K562 (cell line): ENCODE measurements around the gene ERCC4. TPM values are rescaled to one million over a fixed set of nuclear protein-coding genes. Genes with fewer than 3 reads are reported as not detected.

Experiments used
- FOXM1 ChIP-seq, 2 experiments: fragments of 450-650 bp in 1 of 2; sonication (generic) in 1 of 2; formaldehyde crosslinking in 1 of 2; IDR thresholded peaks; 2 replicates each; pipeline versions ENCODE4 v1.6.1 to v1.9.0; 2017 to 2022; ENCODE audit warnings: low read depth in 2 of 2, mild to moderate bottlenecking in 2 of 2, missing genetic modification reagents in 1 of 2, moderate library complexity in 1 of 2
- MEF2A ChIP-seq: IDR thresholded peaks from 2 replicates; pipeline ENCODE4 v1.6.1; 2011; ENCODE audit warnings: low read depth, mild to moderate bottlenecking, low read length, moderate library complexity; ENCODE audit not compliant: control insufficient read depth
- ZBTB1 ChIP-seq: sonication (generic); formaldehyde crosslinking; IDR thresholded peaks from 2 replicates; pipeline ENCODE4 v1.8.1; 2023; ENCODE audit warnings: missing genetic modification reagents, low read depth, mild to moderate bottlenecking, borderline replicate concordance
- ZKSCAN3 ChIP-seq: fragments of 250-450 bp; sonication (Bioruptor Pico); IDR thresholded peaks from 2 replicates; pipeline ENCODE4 v1.4.0; 2020
- ZNF282 ChIP-seq: sonication (generic); formaldehyde crosslinking; IDR thresholded peaks from 2 replicates; pipeline ENCODE4 v1.8.1; 2023; ENCODE audit warnings: missing genetic modification reagents
- polyA plus RNA-seq, 8 experiments: library from polyadenylated mRNA; depleted of rRNA in 4 of 8; stranded (reverse) in 5 of 8; unstranded in 3 of 8; fragments of >200 nt; fragmentation: Nextera tagmentation in 2 of 8; fragmentation: Illumina TruSeq in 1 of 8; extraction: Ambion mirVana in 2 of 8; extraction: Trizol in 1 of 8; gene quantifications; 2 replicates each; pipeline versions ENCODE4 v1.2.1 to v1.2.3, GENCODE V29; 2011 to 2014; ENCODE audit warnings: inconsistent platforms in 1 of 8, missing spikeins in 1 of 8
- total RNA-seq, 7 experiments: library from RNA; depleted of rRNA in 6 of 7; stranded (reverse); fragments of >200 nt in 6 of 7; fragmentation: Illumina TruSeq in 2 of 7; extraction: Trizol in 2 of 7; gene quantifications; 2 replicates each; pipeline versions ENCODE4 v1.2.1 to v1.2.3, GENCODE V29; 2011 to 2021; ENCODE audit warnings: low replicate concordance in 1 of 7
- TF ChIP-seq, protein P1 (sequence below): fragments of 450-650 bp; formaldehyde crosslinking; IDR thresholded peaks from 2 replicates; pipeline ENCODE4 v1.4.0; 2022; ENCODE audit warnings: mild to moderate bottlenecking, moderate library complexity
- TF ChIP-seq, protein P2 (sequence below): fragments of 250-450 bp; sonication (Bioruptor Pico); IDR thresholded peaks from 2 replicates; pipeline ENCODE4 v1.4.0; 2020; ENCODE audit warnings: mild to moderate bottlenecking, moderate library complexity
- TF ChIP-seq, protein P3 (sequence below): IDR thresholded peaks from 3 replicates; pipeline ENCODE4 v1.6.1; 2011; ENCODE audit warnings: borderline replicate concordance, mild to moderate bottlenecking, moderate library complexity; ENCODE audit not compliant: insufficient read length; ENCODE audit errors: extremely low read depth

ERCC4 gene
- total and polyA plus RNA-seq, 9 of the 15 experiments (the other 6 are each of a cell fraction or from before 2014, with no cell fraction given) = 3.7 to 10.5 (median 6.0) TPM

DNA sequence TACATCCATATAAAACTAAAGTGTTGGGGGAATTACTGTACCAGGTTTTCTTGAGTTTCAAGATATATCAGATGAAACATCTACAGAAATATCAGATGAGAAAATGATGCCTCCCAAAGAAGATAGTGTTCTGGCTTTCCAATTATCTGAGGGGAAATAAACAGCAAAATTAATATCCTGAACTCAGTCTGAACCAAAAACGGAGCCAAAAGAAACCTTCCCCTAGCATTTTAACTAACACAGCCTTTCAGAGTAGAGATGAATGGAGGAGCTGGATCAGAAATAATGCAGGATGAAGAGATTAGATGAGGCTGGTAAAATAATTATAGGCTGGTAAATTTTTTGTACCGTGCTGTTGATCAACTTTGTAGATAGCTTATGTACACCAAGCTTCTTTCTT is 16.2 kb downstream of the ERCC4 start (continued):
- TF ChIP-seq, protein P1, sequence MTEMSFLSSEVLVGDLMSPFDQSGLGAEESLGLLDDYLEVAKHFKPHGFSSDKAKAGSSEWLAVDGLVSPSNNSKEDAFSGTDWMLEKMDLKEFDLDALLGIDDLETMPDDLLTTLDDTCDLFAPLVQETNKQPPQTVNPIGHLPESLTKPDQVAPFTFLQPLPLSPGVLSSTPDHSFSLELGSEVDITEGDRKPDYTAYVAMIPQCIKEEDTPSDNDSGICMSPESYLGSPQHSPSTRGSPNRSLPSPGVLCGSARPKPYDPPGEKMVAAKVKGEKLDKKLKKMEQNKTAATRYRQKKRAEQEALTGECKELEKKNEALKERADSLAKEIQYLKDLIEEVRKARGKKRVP (CRISPR knock-in tag) = no peak
- TF ChIP-seq, protein P2, sequence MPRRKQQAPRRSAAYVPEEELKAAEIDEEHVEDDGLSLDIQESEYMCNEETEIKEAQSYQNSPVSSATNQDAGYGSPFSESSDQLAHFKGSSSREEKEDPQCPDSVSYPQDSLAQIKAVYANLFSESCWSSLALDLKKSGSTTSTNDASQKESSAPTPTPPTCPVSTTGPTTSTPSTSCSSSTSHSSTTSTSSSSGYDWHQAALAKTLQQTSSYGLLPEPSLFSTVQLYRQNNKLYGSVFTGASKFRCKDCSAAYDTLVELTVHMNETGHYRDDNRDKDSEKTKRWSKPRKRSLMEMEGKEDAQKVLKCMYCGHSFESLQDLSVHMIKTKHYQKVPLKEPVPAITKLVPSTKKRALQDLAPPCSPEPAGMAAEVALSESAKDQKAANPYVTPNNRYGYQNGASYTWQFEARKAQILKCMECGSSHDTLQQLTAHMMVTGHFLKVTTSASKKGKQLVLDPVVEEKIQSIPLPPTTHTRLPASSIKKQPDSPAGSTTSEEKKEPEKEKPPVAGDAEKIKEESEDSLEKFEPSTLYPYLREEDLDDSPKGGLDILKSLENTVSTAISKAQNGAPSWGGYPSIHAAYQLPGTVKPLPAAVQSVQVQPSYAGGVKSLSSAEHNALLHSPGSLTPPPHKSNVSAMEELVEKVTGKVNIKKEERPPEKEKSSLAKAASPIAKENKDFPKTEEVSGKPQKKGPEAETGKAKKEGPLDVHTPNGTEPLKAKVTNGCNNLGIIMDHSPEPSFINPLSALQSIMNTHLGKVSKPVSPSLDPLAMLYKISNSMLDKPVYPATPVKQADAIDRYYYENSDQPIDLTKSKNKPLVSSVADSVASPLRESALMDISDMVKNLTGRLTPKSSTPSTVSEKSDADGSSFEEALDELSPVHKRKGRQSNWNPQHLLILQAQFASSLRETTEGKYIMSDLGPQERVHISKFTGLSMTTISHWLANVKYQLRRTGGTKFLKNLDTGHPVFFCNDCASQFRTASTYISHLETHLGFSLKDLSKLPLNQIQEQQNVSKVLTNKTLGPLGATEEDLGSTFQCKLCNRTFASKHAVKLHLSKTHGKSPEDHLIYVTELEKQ (CRISPR knock-in tag) = no peak
- TF ChIP-seq, protein P3, sequence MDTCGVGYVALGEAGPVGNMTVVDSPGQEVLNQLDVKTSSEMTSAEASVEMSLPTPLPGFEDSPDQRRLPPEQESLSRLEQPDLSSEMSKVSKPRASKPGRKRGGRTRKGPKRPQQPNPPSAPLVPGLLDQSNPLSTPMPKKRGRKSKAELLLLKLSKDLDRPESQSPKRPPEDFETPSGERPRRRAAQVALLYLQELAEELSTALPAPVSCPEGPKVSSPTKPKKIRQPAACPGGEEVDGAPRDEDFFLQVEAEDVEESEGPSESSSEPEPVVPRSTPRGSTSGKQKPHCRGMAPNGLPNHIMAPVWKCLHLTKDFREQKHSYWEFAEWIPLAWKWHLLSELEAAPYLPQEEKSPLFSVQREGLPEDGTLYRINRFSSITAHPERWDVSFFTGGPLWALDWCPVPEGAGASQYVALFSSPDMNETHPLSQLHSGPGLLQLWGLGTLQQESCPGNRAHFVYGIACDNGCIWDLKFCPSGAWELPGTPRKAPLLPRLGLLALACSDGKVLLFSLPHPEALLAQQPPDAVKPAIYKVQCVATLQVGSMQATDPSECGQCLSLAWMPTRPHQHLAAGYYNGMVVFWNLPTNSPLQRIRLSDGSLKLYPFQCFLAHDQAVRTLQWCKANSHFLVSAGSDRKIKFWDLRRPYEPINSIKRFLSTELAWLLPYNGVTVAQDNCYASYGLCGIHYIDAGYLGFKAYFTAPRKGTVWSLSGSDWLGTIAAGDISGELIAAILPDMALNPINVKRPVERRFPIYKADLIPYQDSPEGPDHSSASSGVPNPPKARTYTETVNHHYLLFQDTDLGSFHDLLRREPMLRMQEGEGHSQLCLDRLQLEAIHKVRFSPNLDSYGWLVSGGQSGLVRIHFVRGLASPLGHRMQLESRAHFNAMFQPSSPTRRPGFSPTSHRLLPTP = no peak
- TF ChIP-seq FOXM1 (IDR thresholded peaks at IDR 0.05; ENCODE audit: low read depth) (no peak), FOXM1 (CRISPR knock-in tag; IDR thresholded peaks at IDR 0.05; ENCODE audit: low read depth) (no peak), ZKSCAN3 (CRISPR knock-in tag) (no peak), ZNF282 (no peak), MEF2A (no peak), ZBTB1 (CRISPR knock-in tag) (no peak)
